K562 (cell line): ENCODE measurements around the gene EOGT. TPM values are rescaled to one million over a fixed set of nuclear protein-coding genes. Genes with fewer than 3 reads are reported as not detected.

Source experiments
- ATAC-seq: fragments of 200-7000 bp; cut with Tn5 transposase; 3 replicates; pipeline ENCODE4 v1.9.1; 2020; ENCODE audit warnings: moderate library complexity
- BruUV-seq: library from RNA; stranded (reverse); fragments of 400-500 nt; replicated peaks from 2 replicates; lab custom pipeline; 2021; lab: Mats Ljungman, UMichigan
- CTCF ChIA-PET: fragments of 300-600 bp; formaldehyde crosslinking; extraction: SDS; loops from one replicate; lab custom pipeline; 2021; ENCODE audit warnings: low intra/inter-chr PET ratio; lab: Yijun Ruan, JAX
- POLR2A ChIA-PET: fragments of 300-600, 350-650 bp; sonication (Branson Sonifier 250); formaldehyde crosslinking; extraction: SDS; loops from one replicate; lab custom pipeline; 2021; ENCODE audit warnings: antibody characterized with exemption, inconsistent platforms; lab: Yijun Ruan, JAX
- DNase-seq, 4 experiments: peaks; one replicate each; pipeline versions ENCODE4 v3.0.0 to v3.0.0-alpha.2; 2011 to 2018; ENCODE audit warnings: low spot score in 3 of 4, mixed read lengths in 3 of 4; ENCODE audit errors: extremely low read depth in 1 of 4
- FAIRE-seq: peaks from 2 replicates; lab custom pipeline; 2011; peaks lifted over from hg19 to GRCh38; lab: Jason Lieb, UNC
- H2AFZ ChIP-seq: 2 replicates; pipeline ENCODE4 v1.6.0; 2011; ENCODE audit warnings: low read depth, low read length, control low read depth, inconsistent platforms
- H3K27ac ChIP-seq: fragments of 200-600 bp; 3 replicates; pipeline ENCODE4 v1.8.0; 2011; ENCODE audit warnings: low read depth, mild to moderate bottlenecking, control low read depth, inconsistent platforms, low read length, moderate library complexity, mixed read lengths; ENCODE audit errors: extremely low read depth
- H3K27me3 ChIP-seq, 2 experiments: fragments of 300-600 bp in 1 of 2; 2 replicates in 1 of 2; 3 replicates in 1 of 2; pipeline versions ENCODE4 v1.6.0 to v1.8.0; 2011; ENCODE audit warnings: inconsistent platforms in 2 of 2, low read length in 2 of 2, mild to moderate bottlenecking in 1 of 2, mixed read lengths in 1 of 2, moderate library complexity in 1 of 2; ENCODE audit not compliant: control insufficient read depth in 2 of 2, insufficient read depth in 2 of 2
- H3K36me3 ChIP-seq: fragments of 300-600 bp; 3 replicates; pipeline ENCODE4 v1.8.0; 2011; ENCODE audit warnings: mild to moderate bottlenecking, low read length, inconsistent platforms; ENCODE audit not compliant: control insufficient read depth, insufficient read depth
- H3K4me1 ChIP-seq, 2 experiments: fragments of 200-600 bp in 1 of 2; replicated peaks in 1 of 2; 2 replicates in 1 of 2; 3 replicates in 1 of 2; pipeline versions ENCODE4 v1.5.1 to v1.8.0; 2011; ENCODE audit warnings: inconsistent platforms in 2 of 2, low read length in 2 of 2, mild to moderate bottlenecking in 1 of 2, mixed read lengths in 1 of 2, moderate library complexity in 1 of 2; ENCODE audit not compliant: control insufficient read depth in 2 of 2, insufficient read depth in 2 of 2
- H3K4me2 ChIP-seq: 2 replicates; pipeline ENCODE4 v1.6.1; 2011; ENCODE audit warnings: low read length, control low read depth, inconsistent platforms, mixed read lengths; ENCODE audit not compliant: insufficient read depth
- H3K4me3 ChIP-seq: fragments of 200-600 bp; sonication (generic), shearing (Covaris generic); 2 replicates; pipeline ENCODE4 v1.5.1; 2016; ENCODE audit warnings: control low read depth, inconsistent platforms
- H3K79me2 ChIP-seq: fragments of 200-600 bp; 3 replicates; pipeline ENCODE4 v1.8.0; 2011; ENCODE audit warnings: low read length, inconsistent platforms; ENCODE audit not compliant: control insufficient read depth, insufficient read depth
- H3K9ac ChIP-seq, 2 experiments: 2 replicates each; pipeline versions ENCODE4 v1.6.0 to v1.6.1; 2011; ENCODE audit warnings: low read depth in 2 of 2, low read length in 2 of 2, control low read depth in 1 of 2, inconsistent platforms in 1 of 2, mild to moderate bottlenecking in 1 of 2, mixed read lengths in 1 of 2; ENCODE audit not compliant: insufficient read depth in 1 of 2
- H3K9me1 ChIP-seq: one replicate; pipeline ENCODE4 v1.6.0; 2011; ENCODE audit warnings: inconsistent platforms, mild to moderate bottlenecking, low read length, moderate library complexity; ENCODE audit not compliant: control insufficient read depth, insufficient read depth
- H3K9me3 ChIP-seq: replicated peaks from 2 replicates; pipeline ENCODE4 v1.5.1; 2011; ENCODE audit warnings: low read depth, low read length, inconsistent platforms; ENCODE audit not compliant: control insufficient read depth, insufficient read depth
- H4K20me1 ChIP-seq: replicated peaks from 2 replicates; pipeline ENCODE4 v1.6.1; 2011; ENCODE audit warnings: low read length, inconsistent platforms, mixed read lengths; ENCODE audit not compliant: control insufficient read depth, insufficient read depth
- ARID2 ChIP-seq: fragments of 450-650 bp; IDR thresholded peaks from 2 replicates; pipeline ENCODE4 v1.6.1; 2017; ENCODE audit warnings: antibody characterized with exemption, mild to moderate bottlenecking
- FUS ChIP-seq: fragments of 200-400 bp; formaldehyde crosslinking; optimal IDR thresholded peaks from 2 replicates; pipeline ENCODE3; 2017; ENCODE audit warnings: low read depth, low read length
- MBD2 ChIP-seq: sonication (generic); IDR thresholded peaks from 2 replicates; pipeline ENCODE4 v1.6.1; 2016; ENCODE audit warnings: low read depth, borderline replicate concordance
- RBFOX2 ChIP-seq: fragments of 200-400 bp; formaldehyde crosslinking; IDR thresholded peaks from 2 replicates; pipeline ENCODE4 v1.6.1; 2017; ENCODE audit warnings: low read depth, mild to moderate bottlenecking, low read length, moderate library complexity
- ZBTB26 ChIP-seq: fragments of 450-650 bp; formaldehyde crosslinking; IDR thresholded peaks from 2 replicates; pipeline ENCODE4 v1.4.0; 2022; ENCODE audit warnings: missing genetic modification characterization
- ZFP36 ChIP-seq: fragments of 150-350 bp; IDR thresholded peaks from 2 replicates; pipeline ENCODE4 v1.6.1; 2018; ENCODE audit warnings: low read length, low read depth; ENCODE audit not compliant: partially characterized antibody
- ZNF695 ChIP-seq: fragments of 450-650 bp; formaldehyde crosslinking; IDR thresholded peaks from 2 replicates; pipeline ENCODE4 v1.4.0; 2020; ENCODE audit warnings: mild to moderate bottlenecking, moderate library complexity
- ZNF76 ChIP-seq: fragments of 250-450 bp; sonication (Bioruptor Pico); IDR thresholded peaks from 2 replicates; pipeline ENCODE4 v1.4.0; 2020; ENCODE audit warnings: mild to moderate bottlenecking, moderate library complexity, borderline replicate concordance
- WGBS: fragments of 100-300 bp; shearing (Covaris generic); methylation state at CpG from one replicate; pipeline ENCODE4 v1.1.6; 2016; ENCODE audit warnings: low coverage, mixed read lengths; ENCODE audit not compliant: insufficient coverage; ENCODE audit errors: missing lambda C conversion rate; 5-methylcytosine and 5-hydroxymethylcytosine counted together
- in situ Hi-C: fragments of 300-500 bp; cut with MboI; formaldehyde crosslinking; loops from 4 replicates; pipeline ENCODE4 v1.15.0; 2018; ENCODE audit warnings: inconsistent platforms, mixed read lengths
- intact Hi-C: fragments of 100-400 bp; cut with micrococcal nuclease; formaldehyde crosslinking; loops from 2 replicates; pipeline ENCODE4 v1.14.2; 2022
- polyA plus RNA-seq, 8 experiments: library from polyadenylated mRNA; depleted of rRNA in 4 of 8; stranded (reverse) in 5 of 8; unstranded in 3 of 8; fragments of >200 nt; fragmentation: Nextera tagmentation in 2 of 8; fragmentation: Illumina TruSeq in 1 of 8; extraction: Ambion mirVana in 2 of 8; extraction: Trizol in 1 of 8; gene quantifications; 2 replicates each; pipeline versions ENCODE4 v1.2.1 to v1.2.3, GENCODE V29; 2011 to 2014; ENCODE audit warnings: inconsistent platforms in 1 of 8, missing spikeins in 1 of 8
- total RNA-seq, 7 experiments: library from RNA; depleted of rRNA in 6 of 7; stranded (reverse); fragments of >200 nt in 6 of 7; fragmentation: Illumina TruSeq in 2 of 7; extraction: Trizol in 2 of 7; gene quantifications; 2 replicates each; pipeline versions ENCODE4 v1.2.1 to v1.2.3, GENCODE V29; 2011 to 2021; ENCODE audit warnings: low replicate concordance in 1 of 7
- TF ChIP-seq, protein P1 (sequence below), 3 experiments: IDR thresholded peaks in 2 of 3; conservative IDR thresholded peaks in 1 of 3; 2 replicates each; pipeline ENCODE4 v1.5.1; 2011 to 2012; ENCODE audit warnings: low read length in 3 of 3, mild to moderate bottlenecking in 3 of 3, control low read depth in 2 of 3, improper control_type of control experiment in 1 of 3, inconsistent platforms in 1 of 3, low read depth in 1 of 3, mixed read lengths in 1 of 3, moderate library complexity in 1 of 3; ENCODE audit not compliant: insufficient read depth in 2 of 3
- TF ChIP-seq, protein P2 (sequence below): fragments of 450-650 bp; IDR thresholded peaks from 2 replicates; pipeline ENCODE4 v1.6.1; 2018; ENCODE audit warnings: mild to moderate bottlenecking, low read depth; ENCODE audit not compliant: partially characterized antibody
- TF ChIP-seq, protein P3 (sequence below): fragments of 450-650 bp; IDR thresholded peaks from 2 replicates; pipeline ENCODE4 v1.6.1; 2018; ENCODE audit not compliant: partially characterized antibody

The EOGT gene
- total and polyA plus RNA-seq, 9 of the 15 experiments (the other 6 are each of a cell fraction or from before 2014, with no cell fraction given): 3.6 to 17.9 (median 7.4) TPM

DNA sequence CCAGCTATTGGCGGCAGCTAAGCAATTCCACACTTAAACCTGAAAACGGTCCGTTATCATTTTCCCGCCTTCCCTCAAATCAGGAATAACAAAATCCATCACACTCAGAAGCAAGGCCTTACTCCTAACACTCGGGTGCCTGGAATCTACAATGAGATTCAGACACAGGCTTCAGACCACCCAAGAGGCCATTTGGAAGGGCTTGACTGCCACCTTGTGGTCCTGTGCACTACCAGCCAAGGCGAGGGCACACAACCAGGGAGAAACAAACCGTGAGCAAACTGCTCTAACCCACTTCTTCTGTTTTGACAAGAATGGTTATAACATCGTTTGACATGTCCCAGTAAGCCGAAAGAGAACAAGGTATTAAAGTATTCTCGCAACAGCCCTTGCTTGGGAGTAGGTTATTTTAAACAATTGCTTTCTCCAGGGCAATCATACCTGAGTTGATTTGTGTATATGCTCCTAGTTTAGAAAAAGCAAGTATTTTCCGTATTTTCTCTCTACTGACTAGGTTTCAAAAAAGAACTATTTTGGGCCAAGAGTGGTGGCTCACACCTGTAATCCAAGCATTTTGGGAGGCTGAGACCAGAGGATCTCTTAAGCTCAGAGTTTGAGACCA is 41.0 kb downstream of the EOGT start (continued):
- TF ChIP-seq ZFP36: peak; percentile 16
- TF ChIP-seq, protein P1, sequence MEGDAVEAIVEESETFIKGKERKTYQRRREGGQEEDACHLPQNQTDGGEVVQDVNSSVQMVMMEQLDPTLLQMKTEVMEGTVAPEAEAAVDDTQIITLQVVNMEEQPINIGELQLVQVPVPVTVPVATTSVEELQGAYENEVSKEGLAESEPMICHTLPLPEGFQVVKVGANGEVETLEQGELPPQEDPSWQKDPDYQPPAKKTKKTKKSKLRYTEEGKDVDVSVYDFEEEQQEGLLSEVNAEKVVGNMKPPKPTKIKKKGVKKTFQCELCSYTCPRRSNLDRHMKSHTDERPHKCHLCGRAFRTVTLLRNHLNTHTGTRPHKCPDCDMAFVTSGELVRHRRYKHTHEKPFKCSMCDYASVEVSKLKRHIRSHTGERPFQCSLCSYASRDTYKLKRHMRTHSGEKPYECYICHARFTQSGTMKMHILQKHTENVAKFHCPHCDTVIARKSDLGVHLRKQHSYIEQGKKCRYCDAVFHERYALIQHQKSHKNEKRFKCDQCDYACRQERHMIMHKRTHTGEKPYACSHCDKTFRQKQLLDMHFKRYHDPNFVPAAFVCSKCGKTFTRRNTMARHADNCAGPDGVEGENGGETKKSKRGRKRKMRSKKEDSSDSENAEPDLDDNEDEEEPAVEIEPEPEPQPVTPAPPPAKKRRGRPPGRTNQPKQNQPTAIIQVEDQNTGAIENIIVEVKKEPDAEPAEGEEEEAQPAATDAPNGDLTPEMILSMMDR (IDR thresholded peaks at IDR 0.05 in 2 of 3, conservative IDR thresholded peaks at IDR 0.05 in 1 of 3; ENCODE audit: insufficient read depth in 2 of 3, low read depth in 1 of 3, low read length in 3 of 3): peak; percentile 72 to 80 (median 75)

- in situ Hi-C loops (no loop called here), intact Hi-C loops (no loop called here)
- H2AFZ ChIP-seq: no peak overlapping the region
- H3K4me1 ChIP-seq: no peaks in the 10 kb centered on the region
- no peak overlapping the region for H3K27ac ChIP-seq
- CTCF ChIA-PET: no interaction called here
- POLR2A ChIA-PET: interaction anchor here (0.6 kb wide), 1 partner anchor 987 kb away, joined by 3 read pairs; no protein-coding TSS in a partner anchor
- BruUV-seq: no TSS peak
- no peak for FAIRE-seq
- H3K9ac ChIP-seq: no peak overlapping the region
- H3K9me3 ChIP-seq: no peaks in the 10 kb centered on the region
- no peak for ATAC-seq
- 0% methylated on average over 2 of the region's 2 CpGs for WGBS
- no peaks in the 10 kb centered on the region for H3K27me3 ChIP-seq
- no peak overlapping the region for H3K4me2 ChIP-seq
- no peaks in the 10 kb centered on the region for H4K20me1 ChIP-seq
- H3K4me3 ChIP-seq: no peak overlapping the region
- H3K36me3 ChIP-seq: no peaks in the 10 kb centered on the region
- DNase-seq: no peak
- H3K79me2 ChIP-seq: no peaks in the 10 kb centered on the region
- no peaks in the 10 kb centered on the region for H3K9me1 ChIP-seq
- TF ChIP-seq ZBTB26 (CRISPR knock-in tag) (no peak), RBFOX2 (no peak), ARID2 (no peak), ZNF76 (CRISPR knock-in tag) (no peak), FUS (no peak), ZNF695 (CRISPR knock-in tag) (no peak), MBD2 (no peak)
- TF ChIP-seq, protein P2, sequence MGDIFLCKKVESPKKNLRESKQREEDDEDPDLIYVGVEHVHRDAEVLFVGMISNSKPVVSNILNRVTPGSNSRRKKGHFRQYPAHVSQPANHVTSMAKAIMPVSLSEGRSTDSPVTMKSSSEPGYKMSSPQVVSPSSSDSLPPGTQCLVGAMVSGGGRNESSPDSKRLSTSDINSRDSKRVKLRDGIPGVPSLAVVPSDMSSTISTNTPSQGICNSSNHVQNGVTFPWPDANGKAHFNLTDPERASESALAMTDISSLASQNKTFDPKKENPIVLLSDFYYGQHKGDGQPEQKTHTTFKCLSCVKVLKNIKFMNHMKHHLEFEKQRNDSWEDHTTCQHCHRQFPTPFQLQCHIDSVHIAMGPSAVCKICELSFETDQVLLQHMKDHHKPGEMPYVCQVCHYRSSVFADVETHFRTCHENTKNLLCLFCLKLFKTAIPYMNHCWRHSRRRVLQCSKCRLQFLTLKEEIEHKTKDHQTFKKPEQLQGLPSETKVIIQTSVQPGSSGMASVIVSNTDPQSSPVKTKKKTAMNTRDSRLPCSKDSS: no peak
- TF ChIP-seq, protein P3, sequence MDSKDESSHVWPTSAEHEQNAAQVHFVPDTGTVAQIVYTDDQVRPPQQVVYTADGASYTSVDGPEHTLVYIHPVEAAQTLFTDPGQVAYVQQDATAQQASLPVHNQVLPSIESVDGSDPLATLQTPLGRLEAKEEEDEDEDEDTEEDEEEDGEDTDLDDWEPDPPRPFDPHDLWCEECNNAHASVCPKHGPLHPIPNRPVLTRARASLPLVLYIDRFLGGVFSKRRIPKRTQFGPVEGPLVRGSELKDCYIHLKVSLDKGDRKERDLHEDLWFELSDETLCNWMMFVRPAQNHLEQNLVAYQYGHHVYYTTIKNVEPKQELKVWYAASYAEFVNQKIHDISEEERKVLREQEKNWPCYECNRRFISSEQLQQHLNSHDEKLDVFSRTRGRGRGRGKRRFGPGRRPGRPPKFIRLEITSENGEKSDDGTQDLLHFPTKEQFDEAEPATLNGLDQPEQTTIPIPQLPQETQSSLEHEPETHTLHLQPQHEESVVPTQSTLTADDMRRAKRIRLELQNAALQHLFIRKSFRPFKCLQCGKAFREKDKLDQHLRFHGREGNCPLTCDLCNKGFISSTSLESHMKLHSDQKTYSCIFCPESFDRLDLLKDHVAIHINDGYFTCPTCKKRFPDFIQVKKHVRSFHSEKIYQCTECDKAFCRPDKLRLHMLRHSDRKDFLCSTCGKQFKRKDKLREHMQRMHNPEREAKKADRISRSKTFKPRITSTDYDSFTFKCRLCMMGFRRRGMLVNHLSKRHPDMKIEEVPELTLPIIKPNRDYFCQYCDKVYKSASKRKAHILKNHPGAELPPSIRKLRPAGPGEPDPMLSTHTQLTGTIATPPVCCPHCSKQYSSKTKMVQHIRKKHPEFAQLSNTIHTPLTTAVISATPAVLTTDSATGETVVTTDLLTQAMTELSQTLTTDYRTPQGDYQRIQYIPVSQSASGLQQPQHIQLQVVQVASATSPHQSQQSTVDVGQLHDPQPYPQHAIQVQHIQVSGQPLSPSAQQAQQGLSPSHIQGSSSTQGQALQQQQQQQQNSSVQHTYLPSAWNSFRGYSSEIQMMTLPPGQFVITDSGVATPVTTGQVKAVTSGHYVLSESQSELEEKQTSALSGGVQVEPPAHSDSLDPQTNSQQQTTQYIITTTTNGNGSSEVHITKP: no peak
These were observed 48.8 kb downstream of the EOGT start for GRCh38 chr3:68964694-68965093.
